AG04449 (cell line): Measurements from ENCODE around the gene MLF1.

Experiments
- CTCF ChIA-PET: fragments of 350-600 bp; formaldehyde crosslinking; extraction: SDS; loops from one replicate; lab custom pipeline; 2021; ENCODE audit warnings: antibody characterized with exemption; lab: Yijun Ruan, JAX
- POLR2A ChIA-PET: fragments of 400-600, 350-600 bp; formaldehyde crosslinking; extraction: SDS; loops from one replicate; lab custom pipeline; 2020; ENCODE audit warnings: antibody characterized with exemption, inconsistent platforms; lab: Yijun Ruan, JAX
- DNase-seq: peaks from one replicate; pipeline ENCODE4 v3.0.0-alpha.2; 2010; ENCODE audit warnings: low read depth, low spot score
- H3K4me3 ChIP-seq: 2 replicates; pipeline ENCODE4 v1.5.1; 2011; ENCODE audit warnings: low read depth, mild to moderate bottlenecking, control low read depth, low read length
- TF ChIP-seq, protein P1 (sequence below): IDR thresholded peaks from one replicate; pipeline ENCODE4 v1.5.1; 2011; ENCODE audit warnings: mild to moderate bottlenecking, moderate library complexity, low read length, control low read depth, inconsistent platforms; ENCODE audit not compliant: insufficient read depth; ENCODE audit errors: missing control alignments

MLF1 gene

DNA sequence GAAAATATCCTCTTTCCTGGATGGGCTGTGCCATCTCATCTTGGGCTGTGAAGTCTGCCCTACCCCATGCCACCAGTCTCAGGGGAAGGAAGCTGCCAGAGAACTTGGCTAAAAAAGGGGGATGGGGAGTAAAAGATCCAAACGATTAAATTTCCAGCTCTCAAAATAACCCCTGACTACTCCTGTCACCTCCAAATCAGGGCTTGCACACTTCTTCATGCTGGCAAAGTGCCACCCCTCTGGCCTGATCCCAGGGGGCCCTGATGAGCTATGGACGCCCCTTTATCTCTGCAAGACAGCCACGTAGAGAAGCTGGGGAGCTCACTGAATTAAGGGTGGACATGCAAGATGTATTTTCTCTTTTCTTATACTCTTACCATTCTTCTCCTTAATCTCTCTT is 1.2 kb upstream of the MLF1 start:
- POLR2A ChIA-PET, result no interaction called here
- H3K4me3 ChIP-seq, result no peak overlapping the region
- DNase-seq, result no peak
- TF ChIP-seq, protein P1, sequence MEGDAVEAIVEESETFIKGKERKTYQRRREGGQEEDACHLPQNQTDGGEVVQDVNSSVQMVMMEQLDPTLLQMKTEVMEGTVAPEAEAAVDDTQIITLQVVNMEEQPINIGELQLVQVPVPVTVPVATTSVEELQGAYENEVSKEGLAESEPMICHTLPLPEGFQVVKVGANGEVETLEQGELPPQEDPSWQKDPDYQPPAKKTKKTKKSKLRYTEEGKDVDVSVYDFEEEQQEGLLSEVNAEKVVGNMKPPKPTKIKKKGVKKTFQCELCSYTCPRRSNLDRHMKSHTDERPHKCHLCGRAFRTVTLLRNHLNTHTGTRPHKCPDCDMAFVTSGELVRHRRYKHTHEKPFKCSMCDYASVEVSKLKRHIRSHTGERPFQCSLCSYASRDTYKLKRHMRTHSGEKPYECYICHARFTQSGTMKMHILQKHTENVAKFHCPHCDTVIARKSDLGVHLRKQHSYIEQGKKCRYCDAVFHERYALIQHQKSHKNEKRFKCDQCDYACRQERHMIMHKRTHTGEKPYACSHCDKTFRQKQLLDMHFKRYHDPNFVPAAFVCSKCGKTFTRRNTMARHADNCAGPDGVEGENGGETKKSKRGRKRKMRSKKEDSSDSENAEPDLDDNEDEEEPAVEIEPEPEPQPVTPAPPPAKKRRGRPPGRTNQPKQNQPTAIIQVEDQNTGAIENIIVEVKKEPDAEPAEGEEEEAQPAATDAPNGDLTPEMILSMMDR, result no peak
- CTCF ChIA-PET, result interaction anchor here (0.7 to 4.7 kb wide), 8 partner anchors 9 to 90 kb away, joined by 3 to 29 read pairs (median 4); partner anchors contain the start of gene GFM1

DNA sequence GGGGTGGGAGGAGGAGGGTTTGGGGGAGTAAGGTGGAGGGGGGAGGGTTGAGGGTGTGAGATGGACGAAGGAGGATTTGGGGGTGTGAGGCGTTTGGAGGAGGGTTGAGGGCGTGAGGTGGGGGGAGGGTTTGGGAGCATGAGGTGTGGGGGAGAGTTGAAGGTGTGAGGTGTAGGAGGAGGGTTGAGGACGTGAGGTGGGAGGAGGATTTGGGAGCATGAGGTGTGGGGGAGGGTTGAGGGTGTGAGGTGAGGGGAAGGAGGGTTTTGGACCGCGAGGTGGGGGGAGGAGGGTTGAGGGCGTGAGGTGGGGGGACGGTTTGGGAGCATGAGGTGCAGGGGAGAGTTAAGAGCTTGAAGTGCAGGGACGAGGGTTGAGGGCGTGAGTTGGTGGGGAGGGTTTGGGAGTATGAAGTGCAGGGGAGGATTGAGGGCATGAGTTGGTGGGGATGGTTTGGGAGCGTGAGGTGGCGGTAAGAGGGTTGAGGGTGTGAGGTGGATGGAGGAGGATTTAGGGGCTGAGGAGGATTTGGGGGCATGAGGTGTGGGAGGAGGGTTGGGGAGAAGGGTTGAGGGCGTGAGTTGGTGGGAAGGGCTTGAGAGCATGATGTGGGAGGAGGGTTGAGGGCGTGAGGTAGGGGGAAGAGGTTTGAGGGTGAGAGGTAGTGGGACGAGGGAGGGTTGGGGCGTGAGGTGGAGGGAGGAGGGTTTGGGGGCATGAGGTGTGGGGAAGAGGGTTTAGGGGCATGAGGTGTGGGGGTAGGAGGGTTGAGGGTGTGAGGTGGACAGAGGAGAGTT is 1.2 kb downstream of the MLF1 start:
- ChIA-PET CTCF (interaction anchor here (2.6 kb wide), 1 partner anchor 72 kb away, joined by 17 read pairs; the partner anchor contains the start of gene GFM1), POLR2A (interaction anchor here (0.7 kb wide), 1 partner anchor 189 kb away, joined by 3 read pairs; no protein-coding TSS in a partner anchor)
- TF ChIP-seq, protein P1, result no peak
- DNase-seq, result no peak
- H3K4me3 ChIP-seq, result no peak overlapping the region; the same call in 1 of the 2 replicates

DNA sequence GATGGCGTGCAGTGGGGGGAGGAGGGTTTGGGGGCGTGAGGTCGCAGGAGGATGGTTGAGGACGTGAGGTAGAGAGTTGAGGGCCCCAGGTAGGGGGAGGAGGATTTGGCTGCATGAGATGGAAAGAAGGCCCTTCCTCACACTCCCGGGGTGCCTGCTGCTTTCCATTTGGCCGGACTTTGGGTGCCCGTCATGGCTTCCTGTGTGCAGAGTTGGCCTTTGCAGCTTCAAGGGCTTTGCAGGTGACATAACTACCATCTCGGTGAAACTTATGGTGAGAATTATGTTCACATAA is 1.7 kb downstream of the MLF1 start:
- ChIA-PET CTCF (no interaction called here), POLR2A (interaction anchor here (0.7 kb wide), 1 partner anchor 189 kb away, joined by 3 read pairs; no protein-coding TSS in a partner anchor)
- DNase-seq, result no peak
- H3K4me3 ChIP-seq, result no peak overlapping the region
- TF ChIP-seq, protein P1, result no peak

DNA sequence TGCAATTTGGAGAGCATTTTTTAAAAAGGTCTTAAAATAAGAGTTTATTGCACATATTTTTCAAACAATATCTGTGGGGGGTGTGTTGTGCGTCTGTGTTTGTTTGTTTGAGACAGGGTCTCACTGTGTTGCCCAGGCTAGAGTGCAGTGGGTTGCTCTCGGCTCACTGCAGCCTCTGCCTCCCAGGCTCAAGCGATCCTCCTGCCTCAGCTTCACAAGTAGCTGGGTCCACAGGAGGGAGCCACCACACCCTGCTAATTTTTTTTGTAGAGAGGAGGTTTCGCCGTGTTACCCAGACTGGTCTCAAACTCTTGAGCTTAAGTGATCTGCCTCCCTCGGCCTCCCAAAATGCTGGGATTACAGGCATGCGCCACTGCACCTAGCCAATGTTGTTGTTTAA is 2.7 kb downstream of the MLF1 start:
- POLR2A ChIA-PET, result no interaction called here
- no peak overlapping the region for H3K4me3 ChIP-seq
- CTCF ChIA-PET, result no interaction called here
- TF ChIP-seq, protein P1, result no peak
- DNase-seq, result no peak

DNA sequence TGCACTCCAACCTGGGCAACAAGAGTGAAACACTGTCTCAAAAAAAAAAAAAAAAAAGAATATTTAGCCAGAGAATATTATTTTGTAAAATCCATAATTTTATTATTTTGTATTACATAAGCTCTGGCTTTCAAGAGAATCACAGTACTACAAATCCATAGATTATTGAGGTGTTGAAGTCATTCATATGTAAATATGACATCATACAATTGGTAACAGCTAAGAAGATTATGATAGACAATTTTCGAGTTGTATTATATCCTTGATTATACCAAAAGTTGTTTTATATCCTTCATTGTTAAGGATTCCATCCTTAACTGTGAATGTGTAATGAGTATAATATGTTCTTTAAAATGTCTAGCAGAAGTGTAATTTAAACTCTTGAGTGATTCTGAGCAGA is 3.7 kb downstream of the MLF1 start:
- CTCF ChIA-PET, result no interaction called here
- DNase-seq, result no peak
- TF ChIP-seq, protein P1, result no peak

DNA sequence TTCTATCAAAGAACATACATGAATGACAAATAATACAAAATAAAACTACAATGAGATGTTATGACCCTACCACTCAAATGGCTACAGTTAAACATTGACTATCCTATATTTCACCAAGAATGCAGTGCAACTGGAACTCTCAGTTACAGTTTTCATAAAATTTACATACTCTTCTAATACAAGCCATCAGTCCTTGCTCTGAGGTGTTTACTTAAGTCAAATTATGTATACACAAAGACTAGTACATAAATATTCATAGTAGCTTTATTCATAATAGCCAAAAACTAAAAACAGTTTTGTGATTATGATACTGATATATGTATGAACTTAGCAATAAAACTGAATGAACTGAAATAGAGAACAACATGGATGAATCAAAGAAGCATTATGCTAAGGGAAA is 19.2 kb downstream of the MLF1 start:
- H3K4me3 ChIP-seq, result no peak overlapping the region
- TF ChIP-seq, protein P1, result no peak
- CTCF ChIA-PET, result interaction anchor here (1.1 kb wide), 1 partner anchor 17 kb away, joined by 3 read pairs; no protein-coding TSS in a partner anchor
- DNase-seq, result no peak
- POLR2A ChIA-PET, result no interaction called here

More for the DNA sequence above, 3.7 kb downstream of the MLF1 start:
- POLR2A ChIA-PET, result no interaction called here
- H3K4me3 ChIP-seq, result no peak overlapping the region
